Measurements from ENCODE around the gene MTFR1L. TPM values are rescaled to one million over a fixed set of nuclear protein-coding genes. Genes with fewer than 3 reads are reported as not detected.

Gene MTFR1L
- total RNA-seq, 2 experiments from 2014 or later = 35.3 to 43.4 TPM

DNA sequence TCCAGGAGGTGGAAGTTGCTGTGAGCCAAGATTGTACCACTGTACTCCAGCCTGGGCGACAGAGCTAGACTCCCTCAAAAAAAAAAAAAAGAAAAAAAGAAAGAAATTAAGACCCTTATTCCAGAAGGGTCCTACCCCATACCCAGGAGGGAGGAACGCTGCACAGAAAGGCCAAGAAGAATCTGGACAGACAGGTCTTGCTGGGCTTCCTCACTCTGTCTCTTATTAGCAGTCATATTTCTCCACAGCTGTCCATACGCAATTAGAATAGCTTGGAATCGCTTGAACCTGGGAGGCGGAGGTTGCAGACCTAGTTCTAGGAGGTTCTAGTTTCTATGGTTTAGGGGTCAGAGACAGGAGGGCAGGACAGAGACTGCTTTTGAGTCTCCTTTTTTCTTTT, 58.9 kb downstream of the MTFR1L start:
- TF ChIP-seq EZH2phosphoT487 (IDR thresholded peaks at IDR 0.05; ENCODE audit: borderline replicate concordance, low read depth, low read length) = no peak
- TF ChIP-seq, protein P1, sequence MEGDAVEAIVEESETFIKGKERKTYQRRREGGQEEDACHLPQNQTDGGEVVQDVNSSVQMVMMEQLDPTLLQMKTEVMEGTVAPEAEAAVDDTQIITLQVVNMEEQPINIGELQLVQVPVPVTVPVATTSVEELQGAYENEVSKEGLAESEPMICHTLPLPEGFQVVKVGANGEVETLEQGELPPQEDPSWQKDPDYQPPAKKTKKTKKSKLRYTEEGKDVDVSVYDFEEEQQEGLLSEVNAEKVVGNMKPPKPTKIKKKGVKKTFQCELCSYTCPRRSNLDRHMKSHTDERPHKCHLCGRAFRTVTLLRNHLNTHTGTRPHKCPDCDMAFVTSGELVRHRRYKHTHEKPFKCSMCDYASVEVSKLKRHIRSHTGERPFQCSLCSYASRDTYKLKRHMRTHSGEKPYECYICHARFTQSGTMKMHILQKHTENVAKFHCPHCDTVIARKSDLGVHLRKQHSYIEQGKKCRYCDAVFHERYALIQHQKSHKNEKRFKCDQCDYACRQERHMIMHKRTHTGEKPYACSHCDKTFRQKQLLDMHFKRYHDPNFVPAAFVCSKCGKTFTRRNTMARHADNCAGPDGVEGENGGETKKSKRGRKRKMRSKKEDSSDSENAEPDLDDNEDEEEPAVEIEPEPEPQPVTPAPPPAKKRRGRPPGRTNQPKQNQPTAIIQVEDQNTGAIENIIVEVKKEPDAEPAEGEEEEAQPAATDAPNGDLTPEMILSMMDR (conservative IDR thresholded peaks at IDR 0.05; ENCODE audit: low read length) = no peak
- ChIA-PET POLR2A (no interaction called here), CTCF (ENCODE audit: unreplicated experiment) (no interaction called here)
- DNase-seq (ENCODE audit: low spot score) = no peak
- Histone ChIP-seq H2AFZ (ENCODE audit: low read length) (no peak overlapping the region), H3K36me3 (ENCODE audit: insufficient read depth, low read length) (no peaks in the 10 kb centered on the region), H3K9me3 (ENCODE audit: low read length) (no peaks in the 10 kb centered on the region), H4K20me1 (ENCODE audit: insufficient read depth, low read length) (no peaks in the 10 kb centered on the region), H3K9me2 (ENCODE audit: insufficient read depth, low read length) (no peaks in the 10 kb centered on the region), H3K27ac (ENCODE audit: low read depth, low read length, poor library complexity, severe bottlenecking) (no peak overlapping the region), H3K4me3 (ENCODE audit: low read depth, low read length, poor library complexity, severe bottlenecking) (no peak overlapping the region), H3K4me2 (ENCODE audit: low read length) (no peak overlapping the region), H3K79me2 (ENCODE audit: insufficient read depth, low read depth, low read length) (no peaks in the 10 kb centered on the region), H3K4me1 (ENCODE audit: insufficient read depth, low read length, poor library complexity, severe bottlenecking) (peaks cover 15% of the 10 kb centered on the region)
- no TSS peak for BruUV-seq (replicated peaks)
- intact Hi-C loops (cut with micrococcal nuclease; ENCODE audit: unreplicated experiment) = no loop called here

DNA sequence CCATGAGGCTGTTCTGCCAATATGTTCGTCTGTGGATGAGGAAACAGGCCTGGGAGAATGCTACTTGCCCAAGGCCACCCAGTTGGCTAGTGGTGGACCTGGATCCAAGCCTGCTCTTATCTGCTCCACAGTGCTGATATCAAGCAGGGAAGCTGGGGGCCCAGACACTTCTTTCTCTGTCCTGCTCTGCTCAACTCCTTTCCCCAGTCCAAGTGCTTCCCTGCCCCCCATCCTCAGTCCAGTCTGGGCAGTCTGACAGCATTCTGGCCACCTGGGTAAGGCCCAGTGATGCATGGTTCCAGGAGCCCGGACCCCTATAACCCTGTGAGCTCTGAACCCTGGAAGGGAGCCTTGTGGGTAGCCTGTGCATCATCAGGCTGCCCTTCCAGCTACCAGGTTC, 59.9 kb downstream of the MTFR1L start:
- intact Hi-C loops (cut with micrococcal nuclease; ENCODE audit: unreplicated experiment) = no loop called here
- Histone ChIP-seq H3K4me1 (ENCODE audit: insufficient read depth, low read length, poor library complexity, severe bottlenecking) (peaks cover 10% of the 10 kb centered on the region), H3K4me2 (ENCODE audit: low read length) (no peak overlapping the region), H3K9me3 (ENCODE audit: low read length) (no peaks in the 10 kb centered on the region), H2AFZ (ENCODE audit: low read length) (no peak overlapping the region), H3K27ac (ENCODE audit: low read depth, low read length, poor library complexity, severe bottlenecking) (no peak overlapping the region), H3K4me3 (ENCODE audit: low read depth, low read length, poor library complexity, severe bottlenecking) (no peak overlapping the region), H4K20me1 (ENCODE audit: insufficient read depth, low read length) (no peaks in the 10 kb centered on the region), H3K36me3 (ENCODE audit: insufficient read depth, low read length) (no peaks in the 10 kb centered on the region), H3K79me2 (ENCODE audit: insufficient read depth, low read depth, low read length) (no peaks in the 10 kb centered on the region), H3K9me2 (ENCODE audit: insufficient read depth, low read length) (no peaks in the 10 kb centered on the region)
- no TSS peak for BruUV-seq (replicated peaks)
- POLR2A ChIA-PET = no interaction called here
- no peak for TF ChIP-seq EZH2phosphoT487 (IDR thresholded peaks at IDR 0.05; ENCODE audit: borderline replicate concordance, low read depth, low read length)
- TF ChIP-seq, protein P1 (conservative IDR thresholded peaks at IDR 0.05; ENCODE audit: low read length) = no peak
- CTCF ChIA-PET (ENCODE audit: unreplicated experiment) = no interaction called here
- DNase-seq (ENCODE audit: low spot score) = no peak

DNA sequence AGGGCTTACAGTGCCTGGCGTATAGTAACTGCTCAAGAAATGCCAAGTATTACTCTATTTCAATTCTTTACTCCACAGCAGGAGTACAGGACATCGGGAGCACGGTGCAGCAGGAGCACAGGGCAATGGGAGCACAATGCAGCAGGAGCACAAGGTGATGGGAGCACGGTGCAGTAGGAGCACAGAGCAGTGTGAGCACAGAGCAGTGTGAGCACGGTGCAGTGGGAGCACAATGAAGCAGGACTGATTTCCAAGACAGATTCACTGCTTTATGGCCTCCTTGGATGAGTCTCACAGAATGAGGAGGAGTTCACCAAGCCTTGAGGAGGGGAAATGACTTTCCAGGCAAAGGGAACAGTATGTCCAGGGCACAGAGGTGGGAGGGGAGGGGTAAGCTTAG, 60.8 kb downstream of the MTFR1L start:
- ChIA-PET POLR2A (no interaction called here), CTCF (ENCODE audit: unreplicated experiment) (no interaction called here)
- no peaks in the 10 kb centered on the region for H4K20me1 ChIP-seq (ENCODE audit: insufficient read depth, low read length)
- no peak overlapping the region for H2AFZ ChIP-seq (ENCODE audit: low read length)
- intact Hi-C loops (cut with micrococcal nuclease; ENCODE audit: unreplicated experiment) = no loop called here
- no peaks in the 10 kb centered on the region for H3K9me2 ChIP-seq (ENCODE audit: insufficient read depth, low read length)
- H3K79me2 ChIP-seq (ENCODE audit: insufficient read depth, low read depth, low read length) = no peaks in the 10 kb centered on the region
- BruUV-seq (replicated peaks) = no TSS peak
- H3K36me3 ChIP-seq (ENCODE audit: insufficient read depth, low read length) = no peaks in the 10 kb centered on the region
- no peak overlapping the region for H3K27ac ChIP-seq (ENCODE audit: low read depth, low read length, poor library complexity, severe bottlenecking)
- DNase-seq (ENCODE audit: low spot score) = no peak
- no peaks in the 10 kb centered on the region for H3K9me3 ChIP-seq (ENCODE audit: low read length)
- no peak for TF ChIP-seq EZH2phosphoT487 (IDR thresholded peaks at IDR 0.05; ENCODE audit: borderline replicate concordance, low read depth, low read length)
- TF ChIP-seq, protein P1 (conservative IDR thresholded peaks at IDR 0.05; ENCODE audit: low read length) = no peak
- no peak overlapping the region for H3K4me3 ChIP-seq (ENCODE audit: low read depth, low read length, poor library complexity, severe bottlenecking)
- H3K4me1 ChIP-seq (ENCODE audit: insufficient read depth, low read length, poor library complexity, severe bottlenecking) = peaks cover 3% of the 10 kb centered on the region
- no peak overlapping the region for H3K4me2 ChIP-seq (ENCODE audit: low read length)

Measured in OCI-LY7 (cell line).